Measurements from ENCODE around the gene RDM1.

DNA sequence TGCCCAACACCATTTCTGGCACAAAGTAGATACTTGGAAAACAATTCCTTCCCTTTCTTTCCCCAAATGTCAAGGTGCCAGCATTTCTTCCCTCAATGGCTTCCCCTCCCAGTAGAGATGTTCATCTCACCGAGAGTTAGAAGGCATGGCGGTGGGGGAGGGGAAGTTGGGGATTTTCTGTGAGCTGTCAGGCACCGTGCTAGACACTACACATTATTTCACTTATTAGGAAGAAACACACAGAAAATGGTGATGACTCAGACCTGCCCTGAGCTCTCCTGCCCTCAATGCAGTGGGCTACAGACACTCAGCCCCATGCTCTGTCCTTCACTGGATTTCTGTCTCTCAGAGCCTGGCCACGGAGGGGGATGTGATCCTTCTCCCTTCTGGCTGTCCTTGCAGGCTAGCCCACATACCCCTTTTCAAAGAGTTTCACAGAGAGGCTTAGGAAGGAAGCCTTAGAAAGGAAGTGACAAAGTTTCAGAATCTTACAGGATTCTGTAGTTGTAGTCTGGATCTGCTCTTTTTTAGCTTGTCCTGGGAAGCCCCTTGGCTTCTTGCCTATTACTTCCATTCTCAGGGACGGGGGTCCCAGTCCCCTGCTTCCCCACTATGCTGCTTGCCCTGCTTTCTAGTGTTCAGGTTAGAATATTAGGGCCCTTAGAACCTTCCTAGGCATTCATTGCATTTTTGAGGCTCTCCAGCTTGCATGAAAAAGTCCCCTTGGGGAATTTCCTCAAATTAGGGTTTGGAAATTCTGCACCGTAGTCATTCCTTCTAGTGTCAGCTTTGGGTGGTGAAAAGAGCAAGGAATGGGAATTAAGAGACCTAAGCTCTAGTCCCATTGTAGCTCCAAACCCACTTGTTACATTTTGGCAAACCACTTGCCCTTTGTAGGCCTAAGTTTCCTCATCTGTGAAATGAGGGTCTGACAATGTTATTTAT, 38.2 kb downstream of the RDM1 start:
- TF ChIP-seq, protein P1, sequence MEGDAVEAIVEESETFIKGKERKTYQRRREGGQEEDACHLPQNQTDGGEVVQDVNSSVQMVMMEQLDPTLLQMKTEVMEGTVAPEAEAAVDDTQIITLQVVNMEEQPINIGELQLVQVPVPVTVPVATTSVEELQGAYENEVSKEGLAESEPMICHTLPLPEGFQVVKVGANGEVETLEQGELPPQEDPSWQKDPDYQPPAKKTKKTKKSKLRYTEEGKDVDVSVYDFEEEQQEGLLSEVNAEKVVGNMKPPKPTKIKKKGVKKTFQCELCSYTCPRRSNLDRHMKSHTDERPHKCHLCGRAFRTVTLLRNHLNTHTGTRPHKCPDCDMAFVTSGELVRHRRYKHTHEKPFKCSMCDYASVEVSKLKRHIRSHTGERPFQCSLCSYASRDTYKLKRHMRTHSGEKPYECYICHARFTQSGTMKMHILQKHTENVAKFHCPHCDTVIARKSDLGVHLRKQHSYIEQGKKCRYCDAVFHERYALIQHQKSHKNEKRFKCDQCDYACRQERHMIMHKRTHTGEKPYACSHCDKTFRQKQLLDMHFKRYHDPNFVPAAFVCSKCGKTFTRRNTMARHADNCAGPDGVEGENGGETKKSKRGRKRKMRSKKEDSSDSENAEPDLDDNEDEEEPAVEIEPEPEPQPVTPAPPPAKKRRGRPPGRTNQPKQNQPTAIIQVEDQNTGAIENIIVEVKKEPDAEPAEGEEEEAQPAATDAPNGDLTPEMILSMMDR (IDR thresholded peaks at IDR 0.05): no peak
- TF ChIP-seq POLR2A (IDR thresholded peaks at IDR 0.05): no peak
